AG10803 (cell line): Measurements from ENCODE around the gene L1CAM.

Experiments used
- DNase-seq: peaks from one replicate; pipeline ENCODE4 v3.0.0; 2010; ENCODE audit warnings: low read depth
- H3K4me3 ChIP-seq: 2 replicates; pipeline ENCODE4 v1.5.1; 2011; ENCODE audit warnings: mild to moderate bottlenecking, low read length, control low read depth
- TF ChIP-seq, protein P1 (sequence below): conservative IDR thresholded peaks from 2 replicates; pipeline ENCODE4 v1.5.1; 2011; ENCODE audit warnings: mild to moderate bottlenecking, low read length, control low read depth, inconsistent platforms

The L1CAM gene

DNA sequence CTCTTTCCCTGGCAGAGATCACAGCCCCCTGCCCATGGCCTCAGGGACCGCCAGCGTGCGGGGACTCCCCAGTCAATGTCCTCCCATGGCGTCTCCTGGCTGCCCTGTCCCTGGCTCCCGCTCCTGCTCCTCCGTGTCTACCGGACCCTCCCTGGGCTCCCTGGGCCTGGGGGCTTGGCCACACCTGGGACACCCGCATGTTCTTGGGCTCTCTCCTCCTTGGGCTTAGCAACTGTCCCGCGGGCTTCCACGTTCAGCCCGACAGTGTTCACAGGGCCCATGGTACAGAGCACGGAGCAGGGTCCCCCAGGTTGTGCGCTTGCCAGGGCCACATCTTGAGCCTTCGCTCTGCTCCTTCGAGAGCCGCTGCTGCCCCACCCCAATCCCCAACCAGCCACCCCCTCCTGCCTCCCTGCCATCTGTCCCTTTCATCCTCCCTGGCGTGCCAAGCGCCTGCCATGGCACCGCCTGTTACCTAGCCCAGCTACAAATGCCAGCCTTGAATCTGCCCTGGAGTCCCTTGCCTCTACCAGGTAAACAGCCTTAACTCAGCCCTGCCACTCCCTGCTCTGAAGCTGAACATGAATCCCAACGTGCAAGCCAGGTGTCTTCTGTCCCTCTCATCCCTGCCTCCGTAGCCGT lies 22.4 kb upstream of the L1CAM start:
- H3K4me3 ChIP-seq, result no peak overlapping the region
- TF ChIP-seq, protein P1, sequence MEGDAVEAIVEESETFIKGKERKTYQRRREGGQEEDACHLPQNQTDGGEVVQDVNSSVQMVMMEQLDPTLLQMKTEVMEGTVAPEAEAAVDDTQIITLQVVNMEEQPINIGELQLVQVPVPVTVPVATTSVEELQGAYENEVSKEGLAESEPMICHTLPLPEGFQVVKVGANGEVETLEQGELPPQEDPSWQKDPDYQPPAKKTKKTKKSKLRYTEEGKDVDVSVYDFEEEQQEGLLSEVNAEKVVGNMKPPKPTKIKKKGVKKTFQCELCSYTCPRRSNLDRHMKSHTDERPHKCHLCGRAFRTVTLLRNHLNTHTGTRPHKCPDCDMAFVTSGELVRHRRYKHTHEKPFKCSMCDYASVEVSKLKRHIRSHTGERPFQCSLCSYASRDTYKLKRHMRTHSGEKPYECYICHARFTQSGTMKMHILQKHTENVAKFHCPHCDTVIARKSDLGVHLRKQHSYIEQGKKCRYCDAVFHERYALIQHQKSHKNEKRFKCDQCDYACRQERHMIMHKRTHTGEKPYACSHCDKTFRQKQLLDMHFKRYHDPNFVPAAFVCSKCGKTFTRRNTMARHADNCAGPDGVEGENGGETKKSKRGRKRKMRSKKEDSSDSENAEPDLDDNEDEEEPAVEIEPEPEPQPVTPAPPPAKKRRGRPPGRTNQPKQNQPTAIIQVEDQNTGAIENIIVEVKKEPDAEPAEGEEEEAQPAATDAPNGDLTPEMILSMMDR, result no peak
- no peak for DNase-seq

DNA sequence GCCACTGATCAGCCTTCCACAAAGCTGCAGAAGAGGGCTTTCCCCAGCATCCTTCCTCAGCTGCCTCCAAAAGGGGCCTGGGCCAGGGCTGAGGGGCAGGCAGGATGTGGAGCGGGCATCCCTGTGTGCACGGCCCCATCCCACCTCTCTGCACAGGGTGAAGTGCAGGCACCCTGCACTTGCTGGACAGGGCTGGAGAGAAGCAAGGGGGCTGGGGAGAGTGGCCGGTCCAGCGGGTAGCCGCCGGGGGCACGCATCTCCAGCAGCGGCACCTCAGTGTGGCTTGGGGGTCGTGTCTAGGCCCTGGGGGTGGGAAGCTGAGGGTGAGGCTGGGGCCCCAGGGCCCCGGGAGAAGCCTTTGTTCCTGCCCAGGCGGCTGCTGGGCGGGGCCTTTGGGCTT lies 21.5 kb upstream of the L1CAM start:
- no peak for DNase-seq
- no peak overlapping the region for H3K4me3 ChIP-seq
- TF ChIP-seq, protein P1, result no peak

DNA sequence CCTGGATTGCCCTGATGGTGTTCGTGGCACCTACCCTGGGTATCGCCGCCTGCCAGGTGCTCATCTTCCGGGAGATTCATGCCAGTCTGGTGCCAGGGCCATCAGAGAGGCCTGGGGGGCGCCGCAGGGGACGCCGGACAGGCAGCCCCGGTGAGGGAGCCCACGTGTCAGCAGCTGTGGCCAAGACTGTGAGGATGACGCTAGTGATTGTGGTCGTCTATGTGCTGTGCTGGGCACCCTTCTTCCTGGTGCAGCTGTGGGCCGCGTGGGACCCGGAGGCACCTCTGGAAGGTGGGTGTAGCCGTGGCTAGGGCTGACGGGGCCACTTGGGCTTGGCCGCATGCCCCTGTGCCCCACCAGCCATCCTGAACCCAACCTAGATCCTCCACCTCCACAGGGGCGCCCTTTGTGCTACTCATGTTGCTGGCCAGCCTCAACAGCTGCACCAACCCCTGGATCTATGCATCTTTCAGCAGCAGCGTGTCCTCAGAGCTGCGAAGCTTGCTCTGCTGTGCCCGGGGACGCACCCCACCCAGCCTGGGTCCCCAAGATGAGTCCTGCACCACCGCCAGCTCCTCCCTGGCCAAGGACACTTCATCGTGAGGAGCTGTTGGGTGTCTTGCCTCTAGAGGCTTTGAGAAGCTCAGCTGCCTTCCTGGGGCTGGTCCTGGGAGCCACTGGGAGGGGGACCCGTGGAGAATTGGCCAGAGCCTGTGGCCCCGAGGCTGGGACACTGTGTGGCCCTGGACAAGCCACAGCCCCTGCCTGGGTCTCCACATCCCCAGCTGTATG lies 20.3 kb upstream of the L1CAM start:
- no peak for DNase-seq
- no peak overlapping the region for H3K4me3 ChIP-seq
- TF ChIP-seq, protein P1, result no peak

DNA sequence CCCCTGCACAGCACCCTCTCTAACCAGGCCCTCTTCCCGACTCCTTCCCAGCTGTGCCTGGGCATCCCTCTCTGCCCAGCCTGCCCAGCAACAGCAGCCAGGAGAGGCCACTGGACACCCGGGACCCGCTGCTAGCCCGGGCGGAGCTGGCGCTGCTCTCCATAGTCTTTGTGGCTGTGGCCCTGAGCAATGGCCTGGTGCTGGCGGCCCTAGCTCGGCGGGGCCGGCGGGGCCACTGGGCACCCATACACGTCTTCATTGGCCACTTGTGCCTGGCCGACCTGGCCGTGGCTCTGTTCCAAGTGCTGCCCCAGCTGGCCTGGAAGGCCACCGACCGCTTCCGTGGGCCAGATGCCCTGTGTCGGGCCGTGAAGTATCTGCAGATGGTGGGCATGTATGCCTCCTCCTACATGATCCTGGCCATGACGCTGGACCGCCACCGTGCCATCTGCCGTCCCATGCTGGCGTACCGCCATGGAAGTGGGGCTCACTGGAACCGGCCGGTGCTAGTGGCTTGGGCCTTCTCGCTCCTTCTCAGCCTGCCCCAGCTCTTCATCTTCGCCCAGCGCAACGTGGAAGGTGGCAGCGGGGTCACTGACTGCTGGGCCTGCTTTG lies 19.6 kb upstream of the L1CAM start:
- DNase-seq, result no peak
- TF ChIP-seq, protein P1, result no peak
- no peak overlapping the region for H3K4me3 ChIP-seq

DNA sequence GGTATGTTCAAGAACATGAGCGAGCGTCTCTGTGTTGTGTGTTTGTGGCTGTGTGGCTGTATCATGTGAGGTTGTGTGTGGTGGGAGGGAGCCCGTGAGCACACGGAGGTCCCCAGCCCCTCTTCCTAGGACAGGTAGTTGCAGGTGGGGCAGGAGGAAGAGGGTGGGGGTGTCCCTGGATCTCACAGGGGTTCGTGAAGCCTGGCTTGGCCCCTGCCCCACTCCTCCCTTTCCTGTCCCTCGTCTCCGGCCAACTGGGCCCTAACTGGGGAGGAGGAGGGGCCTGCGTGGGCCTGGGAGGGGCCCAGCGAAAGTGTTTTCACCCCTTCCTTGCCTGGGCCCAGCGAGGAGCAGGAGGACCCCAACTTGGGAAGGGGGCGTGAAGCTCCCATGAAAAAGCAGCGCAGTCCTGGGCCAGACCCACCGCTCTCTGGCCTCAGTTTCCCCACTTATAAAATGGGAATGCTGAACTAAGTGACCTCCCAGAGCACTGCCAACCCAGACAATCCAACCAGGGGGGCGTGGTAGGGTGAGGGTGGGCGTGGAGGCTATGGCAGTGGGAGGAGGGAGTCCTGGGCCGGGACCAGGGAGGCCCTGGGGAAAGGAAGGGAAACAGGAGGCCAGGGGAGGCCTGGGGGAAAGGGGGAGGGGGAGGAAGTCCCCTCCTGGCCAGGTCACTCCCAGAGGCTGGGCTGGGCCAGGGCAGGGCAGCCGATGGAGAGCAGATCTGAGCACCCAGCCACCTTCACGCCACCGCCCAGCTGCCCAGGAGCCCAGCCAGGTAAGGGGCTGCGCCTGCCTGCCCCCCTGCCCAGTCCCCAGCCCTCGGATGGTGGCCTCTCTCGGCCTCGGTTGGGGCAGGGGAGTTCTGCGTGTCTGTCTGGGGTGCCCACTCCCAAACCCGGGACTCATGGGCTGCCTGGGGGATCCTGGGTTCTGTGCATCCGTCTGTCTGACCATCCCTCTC lies 18.3 kb upstream of the L1CAM start, which contains the start of gene AVPR2:
Gene AVPR2 (plus strand): TSS at position 683 of the 967 bp plus-strand sequence. CDS start 473 bp downstream, outside the sequence.
- no peak within 1 kb of the TSS for H3K4me3 ChIP-seq
- TF ChIP-seq, protein P1, result no peak
- no peak for DNase-seq

DNA sequence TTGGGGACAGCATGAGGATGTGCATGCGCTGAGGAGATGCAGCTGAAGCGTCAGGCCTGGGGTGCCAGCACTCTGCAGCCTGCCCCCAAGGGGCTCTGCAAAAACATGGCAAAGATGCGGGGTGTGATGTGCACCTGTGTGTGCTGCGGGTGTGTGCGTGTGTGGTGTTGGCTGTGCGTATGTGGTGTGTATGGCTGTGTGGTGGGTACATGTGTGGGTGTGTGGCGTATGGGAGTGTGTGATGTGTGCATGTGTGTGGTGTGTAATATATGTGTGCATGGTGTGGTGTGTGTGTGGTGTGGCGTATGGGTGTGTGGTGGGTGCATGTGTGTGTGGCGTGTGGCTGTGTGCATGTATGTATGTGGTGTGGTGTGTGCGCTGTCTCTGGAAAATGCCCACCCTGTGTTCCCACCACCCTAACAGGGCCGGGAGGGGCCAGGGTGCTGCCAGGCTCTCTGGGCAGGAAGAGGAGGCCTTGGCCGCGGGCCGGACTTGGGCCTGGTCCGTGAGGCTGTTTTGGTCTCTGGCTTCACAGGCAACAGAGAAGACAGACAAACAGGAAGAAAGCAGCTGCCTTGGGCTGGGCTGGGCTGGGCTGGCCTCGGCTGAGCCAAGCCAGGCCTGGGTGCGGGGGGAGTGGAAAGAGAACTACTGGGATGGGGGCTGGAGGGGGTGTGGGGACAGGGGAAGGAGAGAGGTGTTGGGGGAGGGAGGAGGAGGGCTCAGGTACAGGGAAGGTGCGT lies 17.4 kb upstream of the L1CAM start:
- no peak overlapping the region for H3K4me3 ChIP-seq
- no peak for DNase-seq
- TF ChIP-seq, protein P1, result no peak
